ENCODE results near the gene DDC.

DNA sequence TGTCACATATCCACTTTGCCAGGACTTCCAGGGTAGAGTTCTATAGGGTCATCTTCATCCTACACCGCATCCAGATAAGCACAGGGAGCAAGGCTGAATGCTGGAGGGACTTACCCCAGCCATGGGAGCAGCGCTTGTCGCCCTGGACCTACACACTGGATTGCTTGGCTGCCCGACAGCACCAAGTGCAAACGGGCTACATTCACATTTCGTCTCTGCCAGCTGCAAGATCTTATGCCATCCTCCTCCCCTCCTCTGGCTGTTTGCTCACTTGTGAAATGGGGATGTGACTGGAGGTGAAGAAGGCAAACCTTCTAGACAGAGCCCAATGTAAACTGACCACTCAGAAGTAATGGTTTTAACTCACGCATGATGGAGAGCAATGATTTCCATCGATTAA lies 1.0 kb downstream of the DDC start:
- TF ChIP-seq, protein P1, sequence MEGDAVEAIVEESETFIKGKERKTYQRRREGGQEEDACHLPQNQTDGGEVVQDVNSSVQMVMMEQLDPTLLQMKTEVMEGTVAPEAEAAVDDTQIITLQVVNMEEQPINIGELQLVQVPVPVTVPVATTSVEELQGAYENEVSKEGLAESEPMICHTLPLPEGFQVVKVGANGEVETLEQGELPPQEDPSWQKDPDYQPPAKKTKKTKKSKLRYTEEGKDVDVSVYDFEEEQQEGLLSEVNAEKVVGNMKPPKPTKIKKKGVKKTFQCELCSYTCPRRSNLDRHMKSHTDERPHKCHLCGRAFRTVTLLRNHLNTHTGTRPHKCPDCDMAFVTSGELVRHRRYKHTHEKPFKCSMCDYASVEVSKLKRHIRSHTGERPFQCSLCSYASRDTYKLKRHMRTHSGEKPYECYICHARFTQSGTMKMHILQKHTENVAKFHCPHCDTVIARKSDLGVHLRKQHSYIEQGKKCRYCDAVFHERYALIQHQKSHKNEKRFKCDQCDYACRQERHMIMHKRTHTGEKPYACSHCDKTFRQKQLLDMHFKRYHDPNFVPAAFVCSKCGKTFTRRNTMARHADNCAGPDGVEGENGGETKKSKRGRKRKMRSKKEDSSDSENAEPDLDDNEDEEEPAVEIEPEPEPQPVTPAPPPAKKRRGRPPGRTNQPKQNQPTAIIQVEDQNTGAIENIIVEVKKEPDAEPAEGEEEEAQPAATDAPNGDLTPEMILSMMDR (IDR thresholded peaks at IDR 0.05) = no peak
- no peak for TF ChIP-seq POLR2A (IDR thresholded peaks at IDR 0.05)

All from esophagus squamous epithelium (tissue), 4 donors.